Measurements from ENCODE around the gene CLSTN1. TPM values are rescaled to one million over a fixed set of nuclear protein-coding genes. Genes with fewer than 3 reads are reported as not detected.

CLSTN1 gene
- polyA plus RNA-seq, 1 of the 3 experiments (the other 2 are of a cell fraction) = 59.6 TPM

- TF ChIP-seq NFIC (IDR thresholded peaks at IDR 0.05; ENCODE audit: borderline replicate concordance) = no peak
- TF ChIP-seq MEF2A (IDR thresholded peaks at IDR 0.05; ENCODE audit: borderline replicate concordance, low read depth) = no peak
- TF ChIP-seq, protein P1, sequence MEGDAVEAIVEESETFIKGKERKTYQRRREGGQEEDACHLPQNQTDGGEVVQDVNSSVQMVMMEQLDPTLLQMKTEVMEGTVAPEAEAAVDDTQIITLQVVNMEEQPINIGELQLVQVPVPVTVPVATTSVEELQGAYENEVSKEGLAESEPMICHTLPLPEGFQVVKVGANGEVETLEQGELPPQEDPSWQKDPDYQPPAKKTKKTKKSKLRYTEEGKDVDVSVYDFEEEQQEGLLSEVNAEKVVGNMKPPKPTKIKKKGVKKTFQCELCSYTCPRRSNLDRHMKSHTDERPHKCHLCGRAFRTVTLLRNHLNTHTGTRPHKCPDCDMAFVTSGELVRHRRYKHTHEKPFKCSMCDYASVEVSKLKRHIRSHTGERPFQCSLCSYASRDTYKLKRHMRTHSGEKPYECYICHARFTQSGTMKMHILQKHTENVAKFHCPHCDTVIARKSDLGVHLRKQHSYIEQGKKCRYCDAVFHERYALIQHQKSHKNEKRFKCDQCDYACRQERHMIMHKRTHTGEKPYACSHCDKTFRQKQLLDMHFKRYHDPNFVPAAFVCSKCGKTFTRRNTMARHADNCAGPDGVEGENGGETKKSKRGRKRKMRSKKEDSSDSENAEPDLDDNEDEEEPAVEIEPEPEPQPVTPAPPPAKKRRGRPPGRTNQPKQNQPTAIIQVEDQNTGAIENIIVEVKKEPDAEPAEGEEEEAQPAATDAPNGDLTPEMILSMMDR (IDR thresholded peaks at IDR 0.05) = no peak
- no peak for TF ChIP-seq ELF1 (IDR thresholded peaks at IDR 0.05)
- no peak for TF ChIP-seq GABPA (IDR thresholded peaks at IDR 0.05; ENCODE audit: low read depth)
- TF ChIP-seq RFX5 (IDR thresholded peaks at IDR 0.05; ENCODE audit: low read length) = no peak
- no peak for TF ChIP-seq YY1 (IDR thresholded peaks at IDR 0.05; ENCODE audit: low read depth)
- no peak for TF ChIP-seq TCF12 (IDR thresholded peaks at IDR 0.05)
- TF ChIP-seq GATA2 (CRISPR knock-in tag; IDR thresholded peaks at IDR 0.05) = no peak
- TF ChIP-seq, protein P2, sequence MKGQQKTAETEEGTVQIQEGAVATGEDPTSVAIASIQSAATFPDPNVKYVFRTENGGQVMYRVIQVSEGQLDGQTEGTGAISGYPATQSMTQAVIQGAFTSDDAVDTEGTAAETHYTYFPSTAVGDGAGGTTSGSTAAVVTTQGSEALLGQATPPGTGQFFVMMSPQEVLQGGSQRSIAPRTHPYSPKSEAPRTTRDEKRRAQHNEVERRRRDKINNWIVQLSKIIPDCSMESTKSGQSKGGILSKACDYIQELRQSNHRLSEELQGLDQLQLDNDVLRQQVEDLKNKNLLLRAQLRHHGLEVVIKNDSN (IDR thresholded peaks at IDR 0.05; ENCODE audit: borderline replicate concordance, low read depth) = no peak
- no peak for TF ChIP-seq FOXM1 (IDR thresholded peaks at IDR 0.05; ENCODE audit: low read depth)
- TF ChIP-seq, protein P3, sequence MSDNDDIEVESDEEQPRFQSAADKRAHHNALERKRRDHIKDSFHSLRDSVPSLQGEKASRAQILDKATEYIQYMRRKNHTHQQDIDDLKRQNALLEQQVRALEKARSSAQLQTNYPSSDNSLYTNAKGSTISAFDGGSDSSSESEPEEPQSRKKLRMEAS (IDR thresholded peaks at IDR 0.05; ENCODE audit: low read depth) = no peak
- TF ChIP-seq SIN3A (IDR thresholded peaks at IDR 0.05; ENCODE audit: borderline replicate concordance, low read depth, low read length) = no peak
- TF ChIP-seq RXRA (IDR thresholded peaks at IDR 0.05; ENCODE audit: borderline replicate concordance, low read depth) = no peak
- POLR2A ChIA-PET = no interaction called here
- no peak overlapping the region for H2AFZ ChIP-seq (ENCODE audit: low read depth)
- no peaks in the 10 kb centered on the region for H3F3A ChIP-seq (replicated peaks; ENCODE audit: insufficient read depth)
- WGBS (ENCODE audit: low lambda C conversion rate) = 80% methylated on average over 3 of the region's 3 CpGs
- no peak overlapping the region for H3K27ac ChIP-seq (ENCODE audit: low read depth in 2 of 2, low read length in 1 of 2)
- no peaks in the 10 kb centered on the region for H3K9me2 ChIP-seq
- H3K36me3 ChIP-seq (replicated peaks in 1 of 2; ENCODE audit: control insufficient read depth in 1 of 2, insufficient read depth in 2 of 2, low read length in 1 of 2) = no peaks in the 10 kb centered on the region
- H3K9ac ChIP-seq = no peak overlapping the region
- H3K9me3 ChIP-seq = no peaks in the 10 kb centered on the region
- H3K27me3 ChIP-seq (ENCODE audit: insufficient read depth) = no peaks in the 10 kb centered on the region
- H4K20me1 ChIP-seq (ENCODE audit: insufficient read depth) = no peaks in the 10 kb centered on the region
- H3K4me3 ChIP-seq (ENCODE audit: low read depth in 2 of 2, low read length in 1 of 2) = no peak overlapping the region
- H3K4me1 ChIP-seq (ENCODE audit: control insufficient read depth in 1 of 2, insufficient read depth in 2 of 2, low read depth in 1 of 2, low read length in 1 of 2) = peaks cover 0 to 20% of the 10 kb centered on the region in 2 experiments; a peak in 1 of 4 replicates
- no peak for DNase-seq
- H3K79me2 ChIP-seq (ENCODE audit: insufficient read depth) = no peaks in the 10 kb centered on the region
- CTCF ChIA-PET = interaction anchor here (1.5 kb wide), 1 partner anchor 49 kb away, joined by 3 read pairs; no protein-coding TSS in a partner anchor
- no peak overlapping the region for H3K4me2 ChIP-seq
Observed at GRCh38 chr1:9833632-9834031, 9.9 kb upstream of the CLSTN1 start.

DNA sequence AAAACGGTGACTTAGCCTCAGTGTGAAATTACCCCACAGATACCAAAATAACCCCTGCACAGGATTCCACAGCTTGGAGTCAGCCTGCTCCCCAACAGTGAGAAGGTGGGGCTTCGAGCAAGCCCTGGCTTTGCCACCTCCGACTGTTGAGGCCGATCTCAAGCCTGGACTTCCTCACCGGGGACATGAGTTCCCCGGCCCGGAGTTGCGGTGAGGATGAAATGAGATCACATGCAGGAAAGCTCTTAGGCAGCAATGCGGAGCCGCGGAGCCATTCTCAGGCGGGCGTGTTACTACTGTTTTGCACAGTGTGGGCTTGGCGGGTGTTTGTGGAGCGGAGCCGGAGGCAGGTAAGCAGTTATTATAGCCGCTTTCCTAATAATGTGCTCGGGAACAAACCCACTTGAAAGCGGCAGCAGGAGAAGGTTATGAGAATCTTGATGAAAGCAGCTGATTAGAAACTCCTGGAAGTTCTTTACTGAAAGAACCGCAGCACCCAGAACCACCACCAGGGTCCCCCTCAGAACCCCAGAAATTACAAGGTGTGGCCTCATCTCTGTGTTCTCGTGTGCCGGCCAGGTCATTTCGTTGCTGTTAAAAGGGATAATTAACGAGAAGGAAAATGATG, 3.9 kb upstream of the CLSTN1 start:
- peaks cover 1% of the 10 kb centered on the region; the same call in 1 of the 2 replicates for H4K20me1 ChIP-seq (ENCODE audit: insufficient read depth)
- no peak overlapping the region for H3K9ac ChIP-seq
- no peaks in the 10 kb centered on the region for H3K9me3 ChIP-seq
- H3K27me3 ChIP-seq (ENCODE audit: insufficient read depth) = no peaks in the 10 kb centered on the region
- H2AFZ ChIP-seq (ENCODE audit: low read depth) = no peak overlapping the region
- TF ChIP-seq POLR2AphosphoS5 (IDR thresholded peaks at IDR 0.05; ENCODE audit: low read depth, low read length) (no peak), FOXJ3 (CRISPR knock-in tag; IDR thresholded peaks at IDR 0.05) (no peak), EZH2phosphoT487 (IDR thresholded peaks at IDR 0.05; ENCODE audit: borderline replicate concordance, low read depth) (no peak)
- TF ChIP-seq, protein P1 (IDR thresholded peaks at IDR 0.05) = peak; percentile 42
- no peaks in the 10 kb centered on the region for H3K9me2 ChIP-seq
- 90% methylated on average over 24 of the region's 24 CpGs for WGBS (ENCODE audit: low lambda C conversion rate)
- ChIA-PET POLR2A (no interaction called here), CTCF (interaction anchor here (0.9 to 1.0 kb wide), 2 partner anchors 35 to 138 kb away, joined by 3 to 4 read pairs; no protein-coding TSS in a partner anchor)
- H3K27ac ChIP-seq (ENCODE audit: low read depth in 2 of 2, low read length in 1 of 2) = no peak overlapping the region
- peaks cover 18% of the 10 kb centered on the region for H3F3A ChIP-seq (replicated peaks; ENCODE audit: insufficient read depth)
- no peak overlapping the region for H3K4me3 ChIP-seq (ENCODE audit: low read depth in 2 of 2, low read length in 1 of 2)
- H3K36me3 ChIP-seq (replicated peaks in 1 of 2; ENCODE audit: control insufficient read depth in 1 of 2, insufficient read depth in 2 of 2, low read length in 1 of 2) = no peaks in the 10 kb centered on the region
- H3K4me1 ChIP-seq (ENCODE audit: control insufficient read depth in 1 of 2, insufficient read depth in 2 of 2, low read depth in 1 of 2, low read length in 1 of 2) = peaks cover 0 to 14% of the 10 kb centered on the region in 2 experiments; a peak in 1 of 4 replicates
- H3K79me2 ChIP-seq (ENCODE audit: insufficient read depth) = peaks cover 3% of the 10 kb centered on the region
- H3K4me2 ChIP-seq = no peak overlapping the region
- no peak for DNase-seq

All from SK-N-SH (cell line).